OCI-LY7 (cell line): ENCODE data around the gene PEX10. TPM values are rescaled to one million over a fixed set of nuclear protein-coding genes. Genes with fewer than 3 reads are reported as not detected.

Experiments used
- BruUV-seq: library from RNA; stranded (reverse); fragments of 400-500 nt; replicated peaks from 2 replicates; lab custom pipeline; 2021; lab: Mats Ljungman, UMichigan
- CTCF ChIA-PET: fragments of 300-600 bp; sonication (Branson Sonifier 250); formaldehyde crosslinking; loops from one replicate; lab custom pipeline; 2022; ENCODE audit warnings: antibody characterized with exemption; ENCODE audit not compliant: unreplicated experiment; lab: Charles Lee
- POLR2A ChIA-PET: fragments of 300-600 bp; sonication (Branson Sonifier 250); formaldehyde crosslinking; loops from one replicate; lab custom pipeline; 2022; ENCODE audit warnings: antibody characterized with exemption; lab: Charles Lee
- DNase-seq: peaks from one replicate; pipeline ENCODE4 v3.0.0-alpha.2; 2015; ENCODE audit warnings: low spot score
- H2AFZ ChIP-seq: fragments of 200-600 bp; sonication (generic), shearing (Covaris generic); 2 replicates; pipeline ENCODE4 v1.6.1; 2014; ENCODE audit warnings: mild to moderate bottlenecking, antibody characterized with exemption, low read length, moderate library complexity
- H3K27ac ChIP-seq: fragments of 200-600 bp; sonication (generic); 2 replicates; pipeline ENCODE4 v1.5.1; 2014; ENCODE audit warnings: mixed run types, low read depth, mild to moderate bottlenecking, moderate library complexity, low read length, inconsistent platforms; ENCODE audit not compliant: poor library complexity, severe bottlenecking
- H3K36me3 ChIP-seq: fragments of 200-600 bp; sonication (generic); 2 replicates; pipeline ENCODE4 v1.6.1; 2014; ENCODE audit warnings: mild to moderate bottlenecking, antibody characterized with exemption, low read length, moderate library complexity, mixed read lengths; ENCODE audit not compliant: insufficient read depth
- H3K4me1 ChIP-seq: fragments of 200-600 bp; sonication (generic); 2 replicates; pipeline ENCODE4 v1.5.1; 2014; ENCODE audit warnings: mild to moderate bottlenecking, low read length; ENCODE audit not compliant: insufficient read depth, poor library complexity, severe bottlenecking
- H3K4me2 ChIP-seq: fragments of 200-600 bp; sonication (generic); 2 replicates; pipeline ENCODE4 v1.6.1; 2014; ENCODE audit warnings: mild to moderate bottlenecking, low read length
- H3K4me3 ChIP-seq: fragments of 200-600 bp; sonication (generic); 2 replicates; pipeline ENCODE4 v1.5.1; 2014; ENCODE audit warnings: mild to moderate bottlenecking, low read depth, low read length; ENCODE audit not compliant: poor library complexity, severe bottlenecking
- H3K79me2 ChIP-seq: fragments of 200-600 bp; sonication (generic); 2 replicates; pipeline ENCODE4 v1.6.1; 2016; ENCODE audit warnings: low read depth, mild to moderate bottlenecking, low read length, moderate library complexity, mixed read lengths; ENCODE audit not compliant: insufficient read depth
- H3K9me2 ChIP-seq: fragments of 200-600 bp; sonication (generic); 2 replicates; pipeline ENCODE4 v1.6.1; 2016; ENCODE audit warnings: mild to moderate bottlenecking, low read length, mixed read lengths; ENCODE audit not compliant: insufficient read depth
- H3K9me3 ChIP-seq: fragments of 200-600 bp; sonication (generic); 2 replicates; pipeline ENCODE4 v1.6.1; 2014; ENCODE audit warnings: mild to moderate bottlenecking, mixed run types, low read length, mixed read lengths
- H4K20me1 ChIP-seq: fragments of 200-600 bp; sonication (generic); 2 replicates; pipeline ENCODE4 v1.6.1; 2014; ENCODE audit warnings: mild to moderate bottlenecking, antibody characterized with exemption, low read length, moderate library complexity, mixed read lengths; ENCODE audit not compliant: insufficient read depth
- EZH2phosphoT487 ChIP-seq: fragments of 200-600 bp; sonication (generic); IDR thresholded peaks from 2 replicates; pipeline ENCODE4 v1.6.1; 2018; ENCODE audit warnings: low read depth, borderline replicate concordance, mild to moderate bottlenecking, mixed run types, antibody characterized with exemption, low read length, moderate library complexity, mixed read lengths
- intact Hi-C: fragments of 100-400 bp; cut with micrococcal nuclease; formaldehyde crosslinking; loops from one replicate; pipeline ENCODE4 v1.10.0; 2022; ENCODE audit not compliant: unreplicated experiment
- total RNA-seq, 2 experiments: library from RNA; depleted of rRNA in 1 of 2; stranded (reverse); fragments of >200 nt in 1 of 2; shearing (Covaris generic) in 1 of 2; gene quantifications; 2 replicates each; pipeline ENCODE4 v1.2.3, GENCODE V29; 2014 to 2022
- TF ChIP-seq, protein P1 (sequence below): fragments of 200-600 bp; sonication (generic); conservative IDR thresholded peaks from 2 replicates; pipeline ENCODE4 v1.5.1; 2014; ENCODE audit warnings: mild to moderate bottlenecking, antibody characterized with exemption, low read length, moderate library complexity, mixed read lengths

Gene PEX10
- total RNA-seq, 2 experiments from 2014 or later = 23.3 to 24.5 TPM

DNA sequence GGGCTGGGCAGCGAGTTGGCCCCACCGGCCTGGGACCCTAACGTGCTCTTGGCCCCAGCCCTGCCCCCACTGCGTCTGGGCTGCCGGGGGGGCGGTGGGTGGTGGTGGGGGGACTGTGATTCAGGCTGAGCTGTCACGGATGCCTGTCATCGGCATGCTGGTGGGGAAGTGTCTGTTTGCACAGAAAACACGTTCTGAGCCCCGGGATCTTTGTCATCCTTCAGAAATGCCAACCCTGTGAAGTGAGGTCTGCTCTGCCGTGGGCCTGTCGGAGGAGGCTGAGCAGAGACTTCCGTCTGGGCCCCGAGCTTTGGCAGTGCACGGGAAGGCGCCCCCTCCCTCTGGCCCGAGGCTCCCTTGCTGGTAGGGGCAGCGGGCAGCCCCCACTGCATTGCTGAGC, 39.4 kb upstream of the PEX10 start:
- TF ChIP-seq EZH2phosphoT487 = no peak
- TF ChIP-seq, protein P1, sequence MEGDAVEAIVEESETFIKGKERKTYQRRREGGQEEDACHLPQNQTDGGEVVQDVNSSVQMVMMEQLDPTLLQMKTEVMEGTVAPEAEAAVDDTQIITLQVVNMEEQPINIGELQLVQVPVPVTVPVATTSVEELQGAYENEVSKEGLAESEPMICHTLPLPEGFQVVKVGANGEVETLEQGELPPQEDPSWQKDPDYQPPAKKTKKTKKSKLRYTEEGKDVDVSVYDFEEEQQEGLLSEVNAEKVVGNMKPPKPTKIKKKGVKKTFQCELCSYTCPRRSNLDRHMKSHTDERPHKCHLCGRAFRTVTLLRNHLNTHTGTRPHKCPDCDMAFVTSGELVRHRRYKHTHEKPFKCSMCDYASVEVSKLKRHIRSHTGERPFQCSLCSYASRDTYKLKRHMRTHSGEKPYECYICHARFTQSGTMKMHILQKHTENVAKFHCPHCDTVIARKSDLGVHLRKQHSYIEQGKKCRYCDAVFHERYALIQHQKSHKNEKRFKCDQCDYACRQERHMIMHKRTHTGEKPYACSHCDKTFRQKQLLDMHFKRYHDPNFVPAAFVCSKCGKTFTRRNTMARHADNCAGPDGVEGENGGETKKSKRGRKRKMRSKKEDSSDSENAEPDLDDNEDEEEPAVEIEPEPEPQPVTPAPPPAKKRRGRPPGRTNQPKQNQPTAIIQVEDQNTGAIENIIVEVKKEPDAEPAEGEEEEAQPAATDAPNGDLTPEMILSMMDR = no peak
- H3K4me2 ChIP-seq = no peak overlapping the region
- POLR2A ChIA-PET = no interaction called here
- intact Hi-C loops = no loop called here
- no peaks in the 10 kb centered on the region for H3K9me2 ChIP-seq
- H3K27ac ChIP-seq = no peak overlapping the region
- DNase-seq = no peak
- H3K4me1 ChIP-seq = no peaks in the 10 kb centered on the region
- H4K20me1 ChIP-seq = no peaks in the 10 kb centered on the region
- H3K79me2 ChIP-seq = no peaks in the 10 kb centered on the region
- no peaks in the 10 kb centered on the region for H3K36me3 ChIP-seq
- H3K9me3 ChIP-seq = no peaks in the 10 kb centered on the region
- no peak overlapping the region for H3K4me3 ChIP-seq
- CTCF ChIA-PET = no interaction called here
- no TSS peak for BruUV-seq
- no peak overlapping the region for H2AFZ ChIP-seq

DNA sequence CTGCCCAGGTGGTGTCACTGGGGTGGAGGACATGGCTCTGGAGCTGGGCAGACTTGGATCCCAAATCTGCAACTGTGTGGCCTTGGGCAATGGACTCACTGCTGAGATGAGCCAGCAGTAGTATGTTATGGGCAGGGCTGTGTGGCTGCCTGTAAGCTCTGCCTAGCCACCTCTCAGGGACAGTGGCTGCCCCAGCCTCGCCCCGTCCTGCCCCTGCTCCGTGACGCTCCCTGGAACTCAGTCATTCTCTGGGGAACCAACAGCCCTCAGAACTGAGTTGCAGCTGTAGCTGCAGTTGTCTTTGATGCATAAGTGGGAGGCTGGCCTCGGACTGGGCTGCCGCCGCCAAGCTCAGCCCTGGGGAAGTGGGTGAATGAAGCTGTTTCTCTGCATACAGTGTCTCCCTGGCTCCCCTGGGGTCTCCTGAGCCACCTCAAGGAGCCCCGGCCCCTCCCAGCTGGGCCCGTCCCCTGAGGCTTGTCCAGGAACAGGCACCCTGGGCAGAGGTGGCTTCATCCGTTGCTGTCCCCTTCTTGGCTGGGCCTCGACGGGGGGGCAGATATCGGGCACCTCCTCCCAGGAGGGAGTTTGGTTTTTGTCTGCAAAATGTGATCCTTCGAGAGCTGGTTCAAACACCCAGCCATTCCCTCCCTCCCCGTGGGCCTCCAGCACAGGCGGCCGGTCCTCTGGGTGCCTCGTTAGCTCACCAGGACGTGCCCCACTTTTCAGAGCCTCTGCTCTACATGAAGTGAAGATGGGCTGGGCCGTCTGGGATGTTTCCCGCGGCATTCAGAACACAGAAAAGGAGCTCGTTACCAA, 37.5 kb upstream of the PEX10 start:
- Histone ChIP-seq H2AFZ (no peak overlapping the region), H3K27ac (no peak overlapping the region), H3K9me3 (no peaks in the 10 kb centered on the region), H3K4me1 (no peaks in the 10 kb centered on the region), H3K4me3 (no peak overlapping the region), H3K36me3 (no peaks in the 10 kb centered on the region), H3K79me2 (no peaks in the 10 kb centered on the region), H3K9me2 (no peaks in the 10 kb centered on the region), H3K4me2 (no peak overlapping the region), H4K20me1 (no peaks in the 10 kb centered on the region)
- DNase-seq = no peak
- no TSS peak for BruUV-seq
- ChIA-PET POLR2A (no interaction called here), CTCF (no interaction called here)
- TF ChIP-seq, protein P1 = no peak
- no peak for TF ChIP-seq EZH2phosphoT487
- intact Hi-C loops = no loop called here

DNA sequence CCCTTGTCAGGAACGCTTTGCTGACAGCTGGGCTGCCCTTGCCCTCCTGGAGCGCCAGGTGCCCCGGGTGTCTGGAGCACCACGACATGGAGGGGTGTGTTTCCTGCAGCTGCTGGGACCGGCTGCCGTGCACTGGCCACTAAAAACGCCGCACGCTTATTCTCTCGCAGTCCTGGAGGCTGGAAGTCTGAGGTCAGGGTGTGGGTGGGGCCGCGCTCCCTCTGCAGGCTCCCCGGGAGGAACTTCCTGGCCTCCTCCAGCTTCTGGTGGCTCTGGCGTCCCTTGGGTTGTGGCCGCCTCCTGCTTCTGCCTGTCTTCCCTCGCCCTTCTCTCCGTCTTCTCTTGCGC, 35.7 kb upstream of the PEX10 start:
- H2AFZ ChIP-seq = no peak overlapping the region
- H3K9me3 ChIP-seq = no peaks in the 10 kb centered on the region
- no peak overlapping the region for H3K4me2 ChIP-seq
- TF ChIP-seq EZH2phosphoT487 = no peak
- TF ChIP-seq, protein P1 = no peak
- H3K4me3 ChIP-seq = no peak overlapping the region
- DNase-seq = no peak
- CTCF ChIA-PET = no interaction called here
- H3K27ac ChIP-seq = no peak overlapping the region
- H4K20me1 ChIP-seq = no peaks in the 10 kb centered on the region
- no TSS peak for BruUV-seq
- no peaks in the 10 kb centered on the region for H3K36me3 ChIP-seq
- intact Hi-C loops = no loop called here
- no peaks in the 10 kb centered on the region for H3K9me2 ChIP-seq
- POLR2A ChIA-PET = no interaction called here
- H3K4me1 ChIP-seq = no peaks in the 10 kb centered on the region
- no peaks in the 10 kb centered on the region for H3K79me2 ChIP-seq
